M059J (cell line): ENCODE measurements around the gene FCER1A. TPM values are rescaled to one million over a fixed set of nuclear protein-coding genes. Genes with fewer than 3 reads are reported as not detected.

Experiments
- DNase-seq: peaks from one replicate; pipeline ENCODE4 v3.0.0-alpha.2; 2012; ENCODE audit warnings: low read depth
- total RNA-seq: library from RNA; depleted of rRNA; stranded (reverse); fragments of >200 nt; shearing (Covaris generic); gene quantifications from 2 replicates; pipeline ENCODE4 v1.2.3, GENCODE V29; 2014; rRNA removed

Gene FCER1A
- total RNA-seq, 1 experiment from 2014 or later: not detected

DNA sequence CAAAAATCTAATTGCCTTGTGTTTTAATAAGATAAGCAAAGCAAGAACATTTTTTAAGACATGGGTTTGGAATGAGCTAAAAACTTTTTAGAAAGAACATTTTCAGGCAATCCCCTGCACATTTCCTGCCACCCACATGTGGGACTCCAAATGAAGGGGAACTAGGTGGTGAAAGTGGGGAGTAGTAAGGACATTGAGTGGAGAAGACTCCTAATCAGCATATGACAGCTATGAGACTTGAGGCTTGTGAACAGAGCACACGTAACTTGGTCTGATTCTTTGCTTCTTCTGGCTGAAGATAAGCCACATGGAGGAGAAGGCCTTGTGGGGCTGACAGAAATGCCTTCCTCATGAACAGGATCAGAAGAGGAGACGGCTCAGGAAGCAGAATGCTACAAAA lies 50.3 kb downstream of the FCER1A start:
- no peak for DNase-seq

Other genes with a start within 250 kb of the FCER1A start
- gene AIM2, start 225.6 kb upstream of the FCER1A start, total RNA-seq: 1.7 TPM in 1 of 2 replicates, not detected in the other
- gene CADM3, start 130.7 kb upstream of the FCER1A start, total RNA-seq: 0.47 and 0.54 TPM in 2 replicates
- gene ACKR1, start 97.5 kb upstream of the FCER1A start, total RNA-seq: not detected in 2 replicates
- not detected in 2 replicates for gene OR10J4, start 129.9 kb downstream of the FCER1A start, total RNA-seq
- not detected in 2 replicates for gene OR10J1, start 137.4 kb downstream of the FCER1A start, total RNA-seq
- gene OR10J5, start 233.7 kb downstream of the FCER1A start, total RNA-seq: not detected in 2 replicates